ENCODE data around the gene GHSR. TPM values are rescaled to one million over a fixed set of nuclear protein-coding genes. Genes with fewer than 3 reads are reported as not detected.

The GHSR gene
- total and polyA plus RNA-seq, 2 of the 4 experiments (the other 2 are of a cell fraction), result not detected

GRCh38 chr3:172394692-172395091 is 53.6 kb downstream of the GHSR start:
- in situ Hi-C loops (cut with MboI; ENCODE audit: low sequenced_read_pairs), result no loop called here
- POLR2A ChIA-PET (ENCODE audit: unreplicated experiment), result no interaction called here
- peaks cover 5% of the 10 kb centered on the region for H3K36me3 ChIP-seq (ENCODE audit: control insufficient read depth, insufficient read depth, low read length)

More at GRCh38 chr3:172394692-172395091, 53.6 kb downstream of the GHSR start:
- Histone ChIP-seq H3K14ac (replicated peaks; ENCODE audit: low read depth, low read length) (no peak overlapping the region), H3K4me1 (ENCODE audit: control insufficient read depth, insufficient read depth, low read length) (peaks cover 10% of the 10 kb centered on the region), H3K4me3 (ENCODE audit: insufficient read depth, low read depth, low read length) (no peak overlapping the region), H3K4ac (ENCODE audit: low read depth, low read length) (no peak overlapping the region), H4K20me1 (ENCODE audit: insufficient read depth, low read length) (peaks cover 25% of the 10 kb centered on the region; the same call in 1 of the 2 replicates), H2BK15ac (ENCODE audit: low read depth, low read length) (no peak overlapping the region), H3K9me3 (ENCODE audit: control insufficient read depth, insufficient read depth, low read length) (no peaks in the 10 kb centered on the region), H2BK5ac (ENCODE audit: low read depth, low read length, poor library complexity, severe bottlenecking) (no peak overlapping the region), H4K5ac (ENCODE audit: low read depth, low read length) (no peak overlapping the region), H3K27me3 (ENCODE audit: control insufficient read depth, insufficient read depth, low read length) (no peaks in the 10 kb centered on the region), H4K91ac (ENCODE audit: insufficient read depth, low read depth, low read length) (no peak overlapping the region), H3K27ac (ENCODE audit: insufficient read depth, low read length) (no peak overlapping the region), H2AFZ (replicated peaks; ENCODE audit: low read length, poor library complexity) (no peak overlapping the region), H2BK20ac (ENCODE audit: low read depth, low read length) (no peak overlapping the region), H3K23ac (ENCODE audit: low read depth, low read length) (no peak overlapping the region), H3K56ac (ENCODE audit: extremely low read depth, insufficient read depth, low read length) (no peak overlapping the region), H2AK9ac (replicated peaks; ENCODE audit: low read depth, low read length, poor library complexity) (no peak overlapping the region), H4K8ac (ENCODE audit: low read depth in 2 of 2, low read length in 2 of 2) (no peak overlapping the region), H2BK120ac (ENCODE audit: low read depth, low read length) (no peak overlapping the region), H2AK5ac (ENCODE audit: low read depth, low read length) (no peak overlapping the region), H3K79me1 (ENCODE audit: low read depth in 1 of 2, low read length in 2 of 2) (peaks cover 19 to 33% of the 10 kb centered on the region in 2 experiments), H3K18ac (ENCODE audit: low read depth, low read length) (no peak overlapping the region), H3K9me1 (ENCODE audit: insufficient read depth, low read length) (peaks cover 15% of the 10 kb centered on the region), H3K4me2 (ENCODE audit: low read depth, low read length) (no peak overlapping the region), H3K9ac (ENCODE audit: low read depth, low read length) (no peak overlapping the region)
- CTCF ChIA-PET, result no interaction called here
- dilution Hi-C loops (cut with HindIII; ENCODE audit: low sequenced_read_pairs, unreplicated experiment), result no loop called here
- TF ChIP-seq FOS (IDR thresholded peaks at IDR 0.05; ENCODE audit: low read depth, low read length), result no peak
- ATAC-seq (ENCODE audit: low read depth), result no peak
- no CpG with 5 or more reads among the region's 2 CpGs for WGBS, 2 experiments (ENCODE audit: extremely low coverage in 2 of 2, insufficient read length in 1 of 2)
- no peak for DNase-seq
- no TSS peak for BruUV-seq (replicated peaks)
- intact Hi-C loops (cut with micrococcal nuclease), result no loop called here

Other genes with a start within 250 kb of the GHSR start
- gene TNFSF10, start 75.0 kb upstream of the GHSR start, total RNA-seq (2012; rRNA removed), result 1.1 and 1.3 TPM in 2 replicates
- 0.63 and 0.79 TPM in 2 replicates for gene TNFSF10, start 75.0 kb upstream of the GHSR start, polyA plus RNA-seq (2012; rRNA removed)